GM20431 (cell line): ENCODE measurements around the gene CDH11.

Experiments
- in situ Hi-C: fragments of 300-500 bp; cut with MseI, MboI; formaldehyde crosslinking; loops from one replicate; pipeline ENCODE4 v1.15.0; 2020; ENCODE audit warnings: low sequenced_read_pairs; ENCODE audit not compliant: unreplicated experiment

CDH11 gene

DNA sequence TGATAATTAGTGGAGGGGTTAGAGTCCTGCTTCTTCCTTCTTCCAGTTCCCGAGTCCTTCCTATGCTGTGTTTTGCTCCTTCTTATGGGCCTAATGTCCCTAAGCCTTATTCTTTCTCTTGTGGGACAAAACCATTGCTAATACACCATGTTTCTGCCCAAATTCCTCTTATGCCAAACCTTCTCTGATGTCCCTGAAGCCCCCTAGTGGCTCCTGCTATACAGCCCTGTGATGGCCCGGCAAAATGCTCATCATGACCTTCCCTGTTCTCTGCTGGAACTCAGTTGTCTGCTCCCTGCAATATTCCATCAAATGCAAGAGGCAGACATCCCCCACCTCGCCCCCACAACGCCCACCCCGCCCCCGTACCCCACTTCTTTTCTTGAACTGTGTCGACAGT lies 171.6 kb downstream of the CDH11 start:
- in situ Hi-C loops: no loop called here

DNA sequence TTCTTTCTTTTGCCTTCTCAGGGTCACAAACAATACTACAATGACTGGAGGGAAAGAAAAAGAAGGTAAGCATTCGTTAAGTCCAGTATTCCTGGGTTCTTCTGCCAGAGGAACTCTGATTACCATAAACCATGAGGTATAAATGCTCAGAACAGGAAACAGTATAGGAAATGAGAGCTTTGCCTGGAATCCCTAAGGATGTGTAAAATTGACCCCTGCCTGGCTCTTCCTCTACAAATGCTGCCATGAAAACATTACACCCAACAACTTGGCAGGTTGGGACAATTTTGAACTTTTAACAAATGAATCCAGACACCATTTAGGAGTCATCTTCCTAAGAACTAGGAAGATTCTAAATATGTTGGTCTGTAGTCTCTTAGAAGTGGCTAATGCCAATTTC lies 173.8 kb downstream of the CDH11 start:
- in situ Hi-C loops: no loop called here

DNA sequence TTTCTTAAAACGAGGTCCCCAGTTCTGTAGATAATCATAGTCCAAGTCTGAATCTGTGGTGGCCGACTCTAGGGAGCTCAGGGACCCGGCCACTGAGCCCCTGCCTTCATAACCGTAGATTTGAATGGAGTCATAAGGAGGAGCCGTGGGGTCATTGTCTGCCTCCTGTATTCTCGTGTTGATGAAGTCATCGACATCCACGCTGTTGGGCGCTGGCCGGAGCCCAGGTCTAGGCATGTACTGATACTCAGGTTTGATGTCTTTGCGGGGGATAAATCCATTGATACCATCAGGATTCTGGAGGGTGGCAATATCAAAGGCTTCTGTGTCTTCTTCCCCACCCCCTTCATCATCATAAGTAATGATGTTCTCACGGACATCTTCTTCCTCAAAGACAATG lies 174.2 kb downstream of the CDH11 start:
- in situ Hi-C loops: no loop called here

DNA sequence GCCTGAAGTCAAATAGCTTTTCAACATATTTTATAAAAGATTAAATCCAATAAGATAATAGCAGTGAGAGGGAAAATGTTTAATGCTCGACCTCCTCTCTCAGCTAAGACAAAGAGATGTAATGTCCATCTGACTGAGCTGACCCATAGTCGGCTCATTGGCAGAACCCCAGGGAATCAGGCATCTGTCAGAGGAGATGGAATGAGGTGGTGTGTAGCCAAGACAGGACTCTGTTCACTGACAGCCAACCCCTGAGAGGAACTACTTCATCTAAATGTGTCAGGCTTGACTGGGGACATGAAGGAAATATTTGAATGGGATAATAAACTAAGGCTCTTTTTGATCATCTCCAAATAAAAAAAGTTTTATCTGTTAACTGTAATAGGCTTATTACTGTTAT lies 188.0 kb downstream of the CDH11 start:
- in situ Hi-C loops: no loop called here

DNA sequence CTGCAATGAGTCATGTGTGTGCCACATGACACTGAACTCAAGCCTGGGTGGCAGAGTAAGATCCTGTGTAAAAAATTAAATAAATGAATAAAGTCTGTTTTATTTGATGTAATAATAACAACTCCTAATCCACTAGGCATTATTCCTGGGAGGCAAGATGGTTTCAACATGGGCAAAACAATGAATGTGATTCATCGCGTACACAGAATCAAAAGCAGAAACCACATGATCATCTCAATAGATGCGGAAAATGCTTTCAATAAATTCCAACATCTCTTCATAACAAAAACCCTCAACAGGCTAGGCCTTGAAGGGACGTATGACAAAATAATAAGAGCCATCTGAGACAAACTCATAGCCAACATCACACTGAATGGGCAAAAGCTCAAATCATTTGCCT lies 195.4 kb downstream of the CDH11 start:
- in situ Hi-C loops: no loop called here

DNA sequence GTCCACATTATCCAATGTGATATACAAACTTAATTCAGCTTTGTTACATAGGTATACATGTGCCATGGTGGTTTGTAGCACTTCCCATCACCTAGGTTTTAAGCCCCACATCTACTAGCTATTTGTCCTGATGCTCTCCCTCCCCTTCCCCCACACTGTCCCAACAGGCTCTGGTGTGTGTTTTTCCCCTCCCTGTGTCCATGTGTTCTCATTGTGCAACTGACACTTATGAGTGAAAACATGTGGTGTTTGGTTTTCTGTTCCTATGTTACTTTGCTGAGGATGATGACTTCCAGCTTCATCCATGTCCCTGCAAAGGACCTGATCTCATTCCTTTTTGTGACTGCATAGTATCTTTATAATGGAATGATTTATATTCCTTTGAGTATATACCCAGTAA lies 196.7 kb downstream of the CDH11 start:
- in situ Hi-C loops: no loop called here

DNA sequence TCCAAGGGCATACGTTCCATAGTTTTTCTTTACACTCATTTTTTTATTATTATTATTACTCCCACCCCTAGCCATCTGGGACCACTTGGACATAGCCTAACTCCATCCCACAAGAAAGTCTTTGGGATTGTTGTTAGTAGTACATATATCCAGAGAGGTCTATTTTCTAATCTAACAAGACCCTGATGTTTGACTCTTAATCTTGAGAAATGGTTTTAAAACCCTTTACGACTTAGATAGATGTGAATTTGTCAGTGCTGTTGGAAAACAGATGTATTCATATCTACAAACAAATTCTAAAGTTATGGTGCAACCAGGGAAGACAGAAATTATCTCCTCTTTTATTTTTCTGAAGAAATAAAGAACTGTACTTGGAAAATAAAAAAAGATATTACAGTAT lies 197.8 kb downstream of the CDH11 start:
- in situ Hi-C loops: no loop called here

DNA sequence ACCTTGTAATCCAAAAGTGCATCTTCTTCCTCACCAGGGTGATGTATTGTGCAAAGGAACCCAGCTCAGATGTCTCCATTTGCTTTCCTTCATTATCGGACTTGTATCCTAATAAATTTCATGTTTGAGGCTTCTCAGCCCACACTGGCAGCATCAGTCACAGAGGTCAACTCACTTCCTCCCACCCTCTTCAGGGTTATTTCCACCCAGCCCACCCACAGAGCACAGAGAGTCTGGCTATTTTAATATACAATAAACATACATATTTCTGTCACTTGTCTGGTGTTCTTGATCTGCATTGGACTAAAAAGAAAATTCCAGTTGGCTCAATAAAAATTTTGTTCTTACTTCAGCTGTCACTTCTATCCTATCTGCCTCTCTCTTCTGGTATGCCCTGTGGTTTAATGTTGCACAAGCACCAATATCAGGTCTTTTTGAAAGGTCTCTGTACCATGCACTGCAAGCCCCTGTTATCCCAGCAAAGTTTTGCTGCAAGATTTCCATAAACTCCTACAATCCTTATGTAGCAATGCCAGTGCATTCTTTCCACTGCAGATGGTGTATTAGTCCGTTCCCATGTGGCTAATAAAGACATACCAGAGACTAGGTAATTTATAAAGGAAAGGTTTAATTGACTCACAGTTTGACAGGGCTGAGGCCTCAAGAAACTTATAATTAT lies 201.8 kb downstream of the CDH11 start:
- in situ Hi-C loops: no loop called here

DNA sequence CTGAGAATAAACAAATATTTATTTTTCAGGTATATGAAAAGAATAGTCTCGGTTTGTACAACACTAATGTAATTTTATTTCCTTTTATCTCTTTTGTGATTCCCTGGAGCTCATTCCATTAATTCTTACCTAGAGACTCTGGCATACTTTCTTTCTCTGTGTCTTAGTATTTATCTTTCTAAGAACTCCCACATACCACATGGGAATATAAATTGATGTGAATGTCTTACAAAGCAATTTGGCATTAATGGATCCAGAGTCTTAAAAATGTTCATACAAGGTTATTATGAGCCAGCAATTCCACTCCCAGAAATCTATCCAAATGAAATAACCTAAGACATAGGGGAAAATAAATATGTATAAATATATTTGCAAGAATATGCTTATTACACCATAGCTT lies 202.7 kb downstream of the CDH11 start:
- in situ Hi-C loops: no loop called here

DNA sequence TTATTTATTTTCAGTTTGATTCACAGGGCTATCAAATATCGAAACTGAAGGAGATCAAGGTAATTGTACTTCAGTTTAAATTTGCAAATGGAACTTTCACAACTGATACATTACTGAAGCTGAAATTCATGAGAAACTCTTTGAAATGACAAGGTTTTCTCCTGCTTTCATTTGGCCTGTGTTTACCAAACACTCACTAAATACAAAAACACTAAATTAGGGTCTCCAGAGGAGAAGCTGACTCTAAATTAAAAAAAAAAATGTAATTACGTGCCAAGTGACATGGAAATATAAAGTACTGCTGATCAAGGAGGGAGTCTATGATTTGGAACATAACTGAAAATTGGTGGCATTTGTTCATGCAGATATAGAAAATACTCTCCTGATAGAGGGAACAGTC lies 205.8 kb downstream of the CDH11 start:
- in situ Hi-C loops: no loop called here

DNA sequence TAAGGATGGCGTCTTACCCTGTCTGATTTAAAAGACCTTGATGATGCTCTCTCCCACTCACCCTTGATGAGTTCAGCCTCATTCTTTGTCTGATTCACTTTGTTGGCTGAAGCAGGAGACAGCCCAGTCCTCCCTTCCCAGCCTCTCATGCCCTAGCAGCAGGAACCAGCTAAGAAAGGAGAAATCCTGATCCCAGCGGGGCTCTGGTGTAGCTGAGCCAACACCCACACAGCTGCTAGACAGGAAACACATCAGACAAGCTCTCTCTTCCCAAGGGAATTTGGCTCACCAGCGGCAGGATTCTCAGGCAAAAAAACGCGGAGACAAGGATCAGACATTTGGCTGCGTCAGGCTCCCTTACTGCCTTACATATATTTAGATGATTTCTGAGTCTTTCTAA lies 211.5 kb downstream of the CDH11 start:
- in situ Hi-C loops: no loop called here

DNA sequence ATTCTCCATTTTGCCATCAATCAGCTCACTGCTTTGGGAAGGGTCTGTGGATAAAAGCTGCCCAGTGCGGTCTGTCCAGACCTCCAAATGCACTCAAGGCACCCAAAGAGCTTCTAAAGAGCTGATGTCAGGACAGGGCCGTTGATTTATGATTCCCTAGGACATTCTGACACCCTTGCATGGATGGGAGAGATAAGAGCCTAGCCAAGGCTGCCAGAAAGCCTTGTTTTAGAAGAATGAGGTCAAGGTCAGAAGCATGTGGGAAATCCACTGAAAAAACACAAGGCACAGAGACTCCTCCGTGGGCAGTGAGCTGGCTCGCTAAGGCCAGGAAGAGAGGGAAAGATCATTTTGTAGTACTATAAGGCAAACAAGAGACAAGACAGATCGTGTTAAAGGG lies 214.0 kb downstream of the CDH11 start:
- in situ Hi-C loops: no loop called here

DNA sequence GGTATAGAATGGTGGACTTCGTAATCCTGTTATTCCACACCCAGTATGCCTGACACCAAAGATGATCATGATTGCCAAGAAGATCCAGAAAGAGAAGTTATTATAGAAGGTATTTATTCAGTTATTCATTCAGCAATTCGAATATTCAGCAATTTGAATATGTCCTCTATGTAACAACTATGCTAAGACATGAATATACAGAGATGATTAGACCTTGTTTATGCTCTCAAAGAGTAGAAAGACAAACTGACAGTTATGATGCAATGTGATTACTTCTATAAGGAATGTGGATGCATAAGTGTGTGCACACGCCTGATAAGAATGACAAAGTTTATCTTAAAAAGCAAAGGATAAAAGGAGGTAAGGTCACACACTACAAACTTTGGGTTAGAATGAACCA lies 218.1 kb downstream of the CDH11 start:
- in situ Hi-C loops: no loop called here

DNA sequence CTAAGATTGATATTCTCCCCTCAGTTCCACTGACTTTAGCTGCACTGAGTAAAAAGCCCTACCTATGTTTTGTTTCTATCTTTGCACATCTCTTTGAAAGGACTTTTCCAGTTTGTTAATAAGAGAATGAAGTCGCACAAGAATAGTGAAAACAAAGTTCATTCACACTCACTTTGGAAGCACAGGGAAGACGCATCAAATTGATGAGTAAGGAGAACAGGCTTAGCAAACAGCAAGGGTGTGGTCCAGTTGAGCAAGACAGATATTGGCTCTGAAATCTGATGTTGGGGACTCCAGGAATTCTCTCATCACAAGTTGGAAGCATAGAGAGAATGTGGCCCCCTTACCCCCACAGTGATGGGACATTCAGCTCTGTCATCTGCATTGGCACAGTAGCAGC lies 221.3 kb downstream of the CDH11 start:
- in situ Hi-C loops: no loop called here

DNA sequence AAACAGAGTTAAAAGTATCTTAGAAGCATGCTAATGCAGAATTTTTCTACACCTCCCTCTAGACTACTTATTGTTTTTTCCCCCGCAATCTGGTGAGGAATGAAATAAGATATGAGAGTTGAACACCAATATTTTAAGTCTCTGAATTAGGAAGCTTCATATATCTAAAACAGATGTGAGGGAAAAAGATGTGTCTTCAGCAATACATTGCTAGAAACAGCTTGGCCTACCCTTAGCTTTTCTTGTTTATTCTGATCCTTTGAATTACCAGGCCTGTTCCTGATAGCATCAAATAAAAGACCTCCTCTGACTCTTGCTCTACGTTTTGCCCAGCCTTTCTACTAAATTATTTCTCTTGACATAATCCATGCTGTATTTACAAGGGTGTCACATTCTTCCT lies 221.8 kb downstream of the CDH11 start:
- in situ Hi-C loops: no loop called here

DNA sequence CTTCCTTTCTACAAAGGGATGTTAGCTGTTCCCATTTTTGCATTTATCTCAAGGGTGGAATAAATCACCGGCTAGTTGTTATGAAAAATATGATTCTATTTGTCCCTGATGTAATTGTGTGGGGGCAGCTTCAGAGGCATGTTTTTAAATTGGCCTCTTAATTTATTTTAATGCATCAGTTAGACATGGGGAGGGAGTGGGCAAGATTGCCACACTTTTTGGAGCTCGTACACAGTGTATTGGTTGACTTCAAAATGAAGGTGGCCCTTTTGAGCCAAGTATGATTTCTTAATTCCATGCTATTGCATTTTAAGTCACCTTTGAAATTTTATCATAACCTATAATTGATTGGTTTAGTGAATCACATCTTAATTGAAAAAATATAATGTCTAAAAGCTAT lies 223.7 kb downstream of the CDH11 start:
- in situ Hi-C loops: no loop called here
